GM21825 (cell line): ENCODE results near the gene MYO1G.
A peak's percentile ranks its signal among the peaks of the same experiment; 100 is the strongest.
"Not testable (repeated sequence)": the region's sequence is repeated elsewhere in the genome, so short reads cannot be mapped to it uniquely, and the experiment has no call there.

Experiments used
- ATAC-seq: cut with Tn5 transposase; IDR thresholded peaks from one replicate; pipeline ENCODE4 v1.9.1; 2021; ENCODE audit warnings: mild to moderate bottlenecking, moderate library complexity; ENCODE audit not compliant: unreplicated experiment

Gene MYO1G

GRCh38 chr7:44944821-44945220 lies 34.0 kb downstream of the MYO1G start:
- no peak for ATAC-seq

- ATAC-seq: no peak
Observed at GRCh38 chr7:44943631-44944030, 35.2 kb downstream of the MYO1G start.

- ATAC-seq: no peak
Observed at GRCh38 chr7:44937426-44937825, 41.4 kb downstream of the MYO1G start.

- no peak for ATAC-seq
Observed at GRCh38 chr7:44936322-44936721, 42.5 kb downstream of the MYO1G start.

- ATAC-seq: no peak
Observed at GRCh38 chr7:44935583-44935982, 43.2 kb downstream of the MYO1G start.

- no peak for ATAC-seq
Observed at GRCh38 chr7:44935016-44935415, 43.8 kb downstream of the MYO1G start.

- ATAC-seq: not testable (repeated sequence)
Observed at GRCh38 chr7:44934510-44934909, 44.3 kb downstream of the MYO1G start.

GRCh38 chr7:44930921-44931320 lies 47.9 kb downstream of the MYO1G start:
- no peak for ATAC-seq

- ATAC-seq: no peak
Observed at GRCh38 chr7:44922351-44922694, 56.5 kb downstream of the MYO1G start.

- no peak for ATAC-seq
Observed at GRCh38 chr7:44921607-44922350, 57.0 kb downstream of the MYO1G start.

GRCh38 chr7:44920119-44920518 lies 58.7 kb downstream of the MYO1G start:
- ATAC-seq: no peak

- no peak for ATAC-seq
Observed at GRCh38 chr7:44918029-44918428, 60.8 kb downstream of the MYO1G start.

- no peak for ATAC-seq
Observed at GRCh38 chr7:44917465-44917864, 61.4 kb downstream of the MYO1G start.

GRCh38 chr7:44914992-44915607 lies 63.7 kb downstream of the MYO1G start:
- ATAC-seq: peak; percentile 83

GRCh38 chr7:44912775-44913347 lies 66.0 kb downstream of the MYO1G start:
- ATAC-seq: no peak
